Measurements from ENCODE around the gene SH3BP2. TPM values are rescaled to one million over a fixed set of nuclear protein-coding genes. Genes with fewer than 3 reads are reported as not detected.

The SH3BP2 gene
- polyA plus RNA-seq, 3 donors = 19.1 to 478 (median 26.9) TPM

- Histone ChIP-seq H3K9ac (ENCODE audit: insufficient read depth, low read length, poor library complexity, severe bottlenecking) (no peak overlapping the region), H3K9me3 (replicated peaks in 1 of 2; ENCODE audit: control insufficient read depth in 1 of 2, insufficient read depth in 1 of 2, low read length in 2 of 2) (no peaks in the 10 kb centered on the region), H3K4me1 (ENCODE audit: control insufficient read depth in 1 of 2, insufficient read depth in 2 of 2, low read length in 2 of 2) (peaks cover 11 to 17% of the 10 kb centered on the region in 2 donors), H3K27me3 (ENCODE audit: control insufficient read depth in 2 of 2, insufficient read depth in 2 of 2, low read length in 2 of 2) (no peaks in the 10 kb centered on the region), H2AFZ (ENCODE audit: insufficient read depth, low read depth, low read length, poor library complexity, severe bottlenecking) (no peak overlapping the region), H3K79me2 (ENCODE audit: insufficient read depth, low read length) (peaks cover 80% of the 10 kb centered on the region), H3K4me2 (replicated peaks; ENCODE audit: extremely low read depth, low read length, poor library complexity, severe bottlenecking) (no peak overlapping the region), H3K4me3 (replicated peaks in 1 of 3; ENCODE audit: low read depth in 2 of 3, low read length in 3 of 3) (no peak overlapping the region), H3K27ac (ENCODE audit: low read depth in 1 of 2, low read length in 2 of 2) (peak overlapping the region in 1 of 2 donors; percentile 44), H3K36me3 (replicated peaks in 1 of 2; ENCODE audit: control insufficient read depth in 1 of 2, insufficient read depth in 2 of 2, low read length in 2 of 2) (peaks cover 22 to 51% of the 10 kb centered on the region in 2 donors), H4K20me1 (ENCODE audit: insufficient read depth, low read length) (peaks cover 90% of the 10 kb centered on the region)
- Mint-ChIP-seq H3K36me3 (peaks cover 32 to 55% of the 10 kb centered on the region in 2 donors), H3K4me3 (no peak overlapping the region), H3K9me3 (no peaks in the 10 kb centered on the region), H3K27me3 (ENCODE audit: low read depth in 3 of 3) (peaks cover 0 to 1% (median 0%) of the 10 kb centered on the region in 3 donors), H3K4me1 (peaks cover 22% of the 10 kb centered on the region), H3K27ac (no peak overlapping the region)
- no peak for TF ChIP-seq CTCF (IDR thresholded peaks at IDR 0.05)
- WGBS (ENCODE audit: insufficient coverage) = no CpG with 5 or more reads among the region's 7 CpGs
- intact Hi-C loops (cut with micrococcal nuclease) = no loop called here
- DNase-seq = no peak
Observed at GRCh38 chr4:2874861-2875260, 82.0 kb downstream of the SH3BP2 start.

DNA sequence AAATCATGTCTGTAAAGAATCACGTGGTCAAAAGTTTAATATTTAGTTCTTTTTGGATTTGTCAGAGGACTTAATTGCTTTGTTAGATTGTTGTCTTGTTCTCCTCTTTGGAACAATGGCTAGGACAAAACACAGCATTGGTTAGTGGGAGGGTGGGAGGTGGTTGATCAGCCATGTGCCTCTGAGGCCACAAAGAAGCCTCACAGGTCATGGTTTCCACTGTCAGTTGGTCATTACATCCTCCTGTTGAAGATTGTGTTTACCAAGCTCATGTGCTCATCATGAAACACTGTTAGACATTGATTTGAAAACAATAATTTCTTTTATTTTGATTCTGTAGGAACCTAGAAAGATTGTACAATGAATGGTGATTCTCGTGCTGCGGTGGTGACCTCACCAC is 82.7 kb downstream of the SH3BP2 start:
- Histone ChIP-seq H4K20me1 (ENCODE audit: insufficient read depth, low read length) (peaks cover 88% of the 10 kb centered on the region), H3K36me3 (replicated peaks in 1 of 2; ENCODE audit: control insufficient read depth in 1 of 2, insufficient read depth in 2 of 2, low read length in 2 of 2) (peaks cover 24 to 55% of the 10 kb centered on the region in 2 donors), H3K4me3 (replicated peaks in 1 of 3; ENCODE audit: low read depth in 2 of 3, low read length in 3 of 3) (no peak overlapping the region), H2AFZ (ENCODE audit: insufficient read depth, low read depth, low read length, poor library complexity, severe bottlenecking) (no peak overlapping the region), H3K4me1 (ENCODE audit: control insufficient read depth in 1 of 2, insufficient read depth in 2 of 2, low read length in 2 of 2) (peaks cover 11 to 17% of the 10 kb centered on the region in 2 donors), H3K9ac (ENCODE audit: insufficient read depth, low read length, poor library complexity, severe bottlenecking) (no peak overlapping the region), H3K9me3 (replicated peaks in 1 of 2; ENCODE audit: control insufficient read depth in 1 of 2, insufficient read depth in 1 of 2, low read length in 2 of 2) (no peaks in the 10 kb centered on the region), H3K27me3 (ENCODE audit: control insufficient read depth in 2 of 2, insufficient read depth in 2 of 2, low read length in 2 of 2) (no peaks in the 10 kb centered on the region), H3K79me2 (ENCODE audit: insufficient read depth, low read length) (peaks cover 73% of the 10 kb centered on the region), H3K27ac (ENCODE audit: low read depth in 1 of 2, low read length in 2 of 2) (peak overlapping the region in 1 of 2 donors; percentile 44), H3K4me2 (replicated peaks; ENCODE audit: extremely low read depth, low read length, poor library complexity, severe bottlenecking) (no peak overlapping the region)
- no peak overlapping the region for H3K4me3 Mint-ChIP-seq
- H3K27ac Mint-ChIP-seq = peak overlapping the region in 2 of 7 donors; percentile 47 to 55
- H3K9me3 Mint-ChIP-seq = no peaks in the 10 kb centered on the region
- intact Hi-C loops (cut with micrococcal nuclease) = no loop called here
- peaks cover 36 to 58% of the 10 kb centered on the region in 2 donors for H3K36me3 Mint-ChIP-seq
- H3K4me1 Mint-ChIP-seq = peaks cover 19% of the 10 kb centered on the region
- whole genome bisulfite sequencing (ENCODE audit: insufficient coverage) = 100% methylated on average over 1 of the region's 3 CpGs
- no peak for DNase-seq
- no peak for TF ChIP-seq CTCF (IDR thresholded peaks at IDR 0.05)
- peaks cover 0 to 1% (median 0%) of the 10 kb centered on the region in 3 donors for H3K27me3 Mint-ChIP-seq (ENCODE audit: low read depth in 3 of 3)
